ENCODE measurements around the gene ENTPD5.
"Not testable (repeated sequence)": the region's sequence is repeated elsewhere in the genome, so short reads cannot be mapped to it uniquely, and the experiment has no call there.

ENTPD5 gene

GRCh38 chr14:74018586-74019407 lies at the start of gene ENTPD5, which contains the start of gene BBOF1:
TSS of gene ENTPD5 (minus strand) at chr14:74019288. CDS start at chr14:73988102, 31,186 bp downstream.
TSS of gene BBOF1 (plus strand) at chr14:74019349. CDS start at chr14:74019479, 130 bp downstream.
- peak; percentile 85 for DNase-seq

- no peak for DNase-seq
These were observed 46.9 kb upstream of the ENTPD5 start for GRCh38 chr14:74065746-74066575.

- no peak for DNase-seq
These were observed 45.8 kb upstream of the ENTPD5 start for GRCh38 chr14:74064883-74065282.

GRCh38 chr14:74064426-74064825 lies 45.3 kb upstream of the ENTPD5 start:
- no peak for DNase-seq

DNA sequence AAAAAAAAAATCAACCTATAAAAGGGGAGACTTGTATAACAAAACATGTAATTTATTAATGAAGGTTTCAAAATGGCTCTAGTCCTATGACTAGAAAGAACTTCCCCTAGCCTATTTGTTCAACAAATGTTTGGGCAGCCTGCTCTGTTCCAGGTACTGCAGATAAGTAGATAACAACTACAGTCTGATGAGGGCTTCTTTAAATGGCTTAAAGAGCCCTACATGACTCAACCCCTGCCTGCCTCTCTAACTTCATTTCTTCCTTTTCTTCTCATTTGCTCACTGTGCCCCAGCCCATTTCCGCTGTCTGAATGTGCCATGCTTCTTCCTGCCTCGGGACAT lies 43.7 kb upstream of the ENTPD5 start:
- no peak for DNase-seq

DNA sequence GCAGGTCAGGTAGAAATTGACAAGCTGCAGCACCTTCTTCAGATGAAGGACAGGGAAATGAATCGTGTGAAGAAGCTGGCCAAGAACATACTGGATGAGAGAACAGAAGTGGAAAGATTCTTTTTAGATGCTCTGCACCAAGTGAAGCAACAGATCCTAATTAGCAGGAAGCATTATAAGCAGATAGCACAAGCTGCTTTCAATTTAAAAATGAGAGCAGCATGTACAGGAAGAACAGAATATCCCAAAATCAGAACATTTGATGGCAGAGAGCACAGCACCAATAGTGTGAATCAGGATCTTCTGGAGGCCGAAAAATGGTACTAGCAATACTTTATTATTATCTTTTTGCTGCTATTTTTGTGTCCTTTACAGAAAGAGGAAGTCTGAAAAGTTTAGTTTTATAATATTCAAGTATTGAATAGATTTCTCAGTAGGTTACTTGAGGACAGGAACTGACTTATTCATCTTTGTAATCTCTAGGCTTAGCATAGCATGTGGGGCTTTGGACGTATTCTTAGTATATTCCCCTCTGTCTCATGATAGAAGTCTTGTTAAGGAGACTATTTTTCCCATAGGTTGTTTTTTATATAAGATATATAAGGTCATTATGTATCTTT lies 30.9 kb upstream of the ENTPD5 start:
- no peak for DNase-seq

DNA sequence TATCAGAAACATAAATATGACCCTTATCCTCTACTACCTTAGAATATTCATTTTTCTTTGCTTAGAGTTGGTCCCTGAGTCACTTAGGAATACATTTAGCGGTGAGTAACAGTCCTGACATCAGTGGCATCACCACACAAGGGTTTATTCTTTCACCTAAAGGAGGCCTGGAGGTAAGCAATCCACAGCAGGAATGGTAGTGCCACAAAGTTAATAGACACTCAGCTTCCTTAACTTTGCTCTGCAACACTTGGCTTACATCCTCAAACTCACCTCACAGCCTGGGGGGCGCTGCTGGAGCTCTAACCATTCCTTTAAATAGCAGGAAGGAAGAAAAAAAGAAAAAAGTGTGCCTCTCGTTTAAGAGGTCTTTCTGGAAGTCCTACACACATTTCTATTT lies 29.2 kb upstream of the ENTPD5 start:
- no peak for DNase-seq

GRCh38 chr14:74045522-74045921 lies 26.4 kb upstream of the ENTPD5 start:
- DNase-seq = no peak

GRCh38 chr14:74042296-74042695 lies 23.2 kb upstream of the ENTPD5 start:
- DNase-seq = no peak

DNA sequence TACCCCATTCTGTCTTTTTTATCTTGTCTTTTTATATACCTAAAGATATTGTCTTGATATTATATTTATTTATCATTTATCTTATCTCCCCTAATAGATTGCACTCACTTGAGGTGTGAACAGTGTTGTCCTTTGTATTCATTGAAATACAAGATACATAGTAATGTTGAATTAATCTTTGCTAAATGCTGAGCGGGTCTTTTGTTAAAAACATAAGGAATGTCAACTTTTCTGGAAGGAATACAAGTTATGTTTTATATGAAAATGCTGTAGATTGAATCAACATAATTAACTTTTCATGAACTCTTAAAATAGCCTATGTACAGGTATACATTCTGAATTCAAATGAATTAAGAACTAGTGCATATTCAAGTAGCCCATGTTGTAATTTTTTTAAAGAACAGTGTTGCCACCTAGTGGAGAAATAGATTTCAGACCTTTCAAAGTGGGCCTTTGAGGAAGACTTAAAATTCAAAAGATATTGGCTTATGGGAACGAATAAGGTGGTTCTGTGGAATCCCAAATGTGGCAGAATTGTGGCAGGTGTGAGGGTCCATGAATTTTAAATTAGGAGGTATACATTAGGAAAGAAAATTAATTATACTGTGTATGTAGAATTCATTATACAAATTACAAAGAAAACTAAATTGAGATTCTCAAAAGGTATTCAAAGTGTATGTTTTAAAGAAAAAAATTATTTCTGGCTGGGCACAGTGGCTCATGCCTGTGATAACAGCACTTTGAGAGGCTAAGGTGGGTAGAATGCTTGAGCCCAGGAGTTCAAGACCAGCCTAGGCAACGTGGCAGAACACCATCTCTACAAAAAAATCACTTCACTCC lies 19.2 kb upstream of the ENTPD5 start:
- no peak for DNase-seq

DNA sequence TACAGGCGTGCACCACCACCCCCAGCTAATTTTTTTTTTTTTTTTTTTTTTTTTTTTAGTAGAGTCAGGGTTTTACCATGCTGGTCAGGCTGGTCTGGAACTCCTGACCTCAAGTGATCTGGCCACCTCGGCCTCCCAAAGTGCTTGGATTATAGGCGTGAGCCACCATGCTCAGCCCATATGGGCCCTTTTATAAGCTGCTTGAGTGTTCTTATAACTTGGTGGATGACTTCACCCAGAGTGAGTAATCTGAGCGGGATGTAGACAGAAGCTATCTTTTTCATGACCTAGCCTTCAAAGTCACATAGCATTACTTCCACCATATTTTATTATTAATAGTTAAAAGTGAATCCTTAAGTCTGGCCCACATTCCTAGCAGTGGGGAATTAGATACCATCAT lies 16.5 kb upstream of the ENTPD5 start:
- DNase-seq = no peak

GRCh38 chr14:74034572-74034971 lies 15.5 kb upstream of the ENTPD5 start:
- DNase-seq = no peak

GRCh38 chr14:74029136-74029535 lies 10.0 kb upstream of the ENTPD5 start:
- DNase-seq = no peak

DNA sequence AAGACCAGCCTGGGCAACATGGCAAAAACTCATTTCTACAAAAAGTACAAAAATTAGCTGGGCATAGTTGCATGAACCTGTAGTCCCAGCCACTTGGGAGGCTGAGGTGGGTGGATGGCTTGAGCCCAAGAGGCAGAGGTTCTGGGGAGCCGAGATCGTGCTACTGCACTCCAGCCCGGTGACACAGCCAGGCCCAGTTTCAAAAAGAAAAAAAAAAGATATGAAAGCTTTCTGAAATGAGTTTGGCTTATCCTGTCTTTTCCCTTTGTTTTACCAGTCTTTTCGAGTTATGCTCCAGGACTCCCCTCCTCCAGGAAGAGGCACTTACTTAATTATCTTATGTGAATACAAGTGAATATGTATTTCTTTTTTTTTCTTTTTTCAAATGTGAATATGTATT lies 3.3 kb upstream of the ENTPD5 start:
- DNase-seq = no peak

GRCh38 chr14:74019408-74020137 lies 485 bp upstream of the ENTPD5 start:
- no peak for DNase-seq

- no peak for DNase-seq
These were observed 908 bp downstream of the ENTPD5 start for GRCh38 chr14:74018174-74018585.

- DNase-seq = no peak
These were observed 3.1 kb downstream of the ENTPD5 start for GRCh38 chr14:74015963-74016362.

GRCh38 chr14:74015176-74015575 lies 3.9 kb downstream of the ENTPD5 start:
- no peak for DNase-seq

DNA sequence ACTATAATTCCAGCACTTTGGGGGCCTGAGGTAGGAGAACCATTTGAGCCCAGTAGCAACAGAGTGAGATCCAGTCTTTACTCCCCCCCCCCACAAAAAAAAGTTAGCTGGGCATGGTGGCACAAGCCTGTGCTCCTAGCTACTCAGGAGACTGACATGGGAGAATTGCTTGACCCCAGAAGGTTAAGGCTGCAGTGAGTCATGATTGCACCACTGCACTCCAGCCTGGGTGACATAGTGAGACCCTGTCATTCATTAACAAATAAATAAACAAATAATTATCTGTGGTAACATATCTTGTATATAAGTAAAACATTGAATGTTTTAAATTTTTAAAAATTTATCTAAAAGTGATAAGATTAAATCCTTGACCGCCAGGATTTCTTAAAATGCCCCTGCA lies 4.8 kb downstream of the ENTPD5 start:
- no peak for DNase-seq

DNA sequence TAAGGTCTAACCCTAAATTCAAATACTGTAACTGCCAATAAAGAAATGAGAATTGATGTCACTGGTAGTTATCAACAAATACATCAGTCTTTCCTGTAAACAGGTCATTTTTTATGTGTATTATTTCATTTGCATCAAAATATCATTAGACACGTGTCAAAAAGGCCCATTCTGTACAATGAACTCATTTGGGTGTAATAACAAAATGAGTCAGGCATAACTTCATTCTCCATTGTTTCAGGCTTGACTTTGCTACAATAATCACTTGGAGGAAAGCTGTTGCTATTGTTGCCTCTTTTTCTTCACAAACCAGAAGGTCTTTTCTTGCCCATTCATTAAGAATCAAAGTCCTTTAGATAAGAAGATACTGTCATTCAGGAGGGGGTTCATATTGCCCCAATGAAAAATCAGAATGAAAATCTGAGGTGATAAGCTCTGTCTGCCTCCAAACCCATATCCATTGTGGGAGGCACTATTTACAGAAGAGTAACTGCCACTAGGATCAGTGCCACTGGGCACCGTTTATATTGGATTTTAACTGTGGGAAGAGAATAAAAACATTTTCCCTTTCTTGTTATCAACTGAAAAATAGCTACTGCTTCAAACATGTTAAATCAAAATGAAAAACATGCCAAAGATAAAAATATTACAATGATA lies 10.1 kb downstream of the ENTPD5 start:
- no peak for DNase-seq

GRCh38 chr14:74005664-74006063 lies 13.4 kb downstream of the ENTPD5 start:
- not testable (repeated sequence) for DNase-seq
